Measurements from ENCODE around the gene CDC73.
A peak's percentile ranks its signal among the peaks of the same experiment; 100 is the strongest.

The CDC73 gene

DNA sequence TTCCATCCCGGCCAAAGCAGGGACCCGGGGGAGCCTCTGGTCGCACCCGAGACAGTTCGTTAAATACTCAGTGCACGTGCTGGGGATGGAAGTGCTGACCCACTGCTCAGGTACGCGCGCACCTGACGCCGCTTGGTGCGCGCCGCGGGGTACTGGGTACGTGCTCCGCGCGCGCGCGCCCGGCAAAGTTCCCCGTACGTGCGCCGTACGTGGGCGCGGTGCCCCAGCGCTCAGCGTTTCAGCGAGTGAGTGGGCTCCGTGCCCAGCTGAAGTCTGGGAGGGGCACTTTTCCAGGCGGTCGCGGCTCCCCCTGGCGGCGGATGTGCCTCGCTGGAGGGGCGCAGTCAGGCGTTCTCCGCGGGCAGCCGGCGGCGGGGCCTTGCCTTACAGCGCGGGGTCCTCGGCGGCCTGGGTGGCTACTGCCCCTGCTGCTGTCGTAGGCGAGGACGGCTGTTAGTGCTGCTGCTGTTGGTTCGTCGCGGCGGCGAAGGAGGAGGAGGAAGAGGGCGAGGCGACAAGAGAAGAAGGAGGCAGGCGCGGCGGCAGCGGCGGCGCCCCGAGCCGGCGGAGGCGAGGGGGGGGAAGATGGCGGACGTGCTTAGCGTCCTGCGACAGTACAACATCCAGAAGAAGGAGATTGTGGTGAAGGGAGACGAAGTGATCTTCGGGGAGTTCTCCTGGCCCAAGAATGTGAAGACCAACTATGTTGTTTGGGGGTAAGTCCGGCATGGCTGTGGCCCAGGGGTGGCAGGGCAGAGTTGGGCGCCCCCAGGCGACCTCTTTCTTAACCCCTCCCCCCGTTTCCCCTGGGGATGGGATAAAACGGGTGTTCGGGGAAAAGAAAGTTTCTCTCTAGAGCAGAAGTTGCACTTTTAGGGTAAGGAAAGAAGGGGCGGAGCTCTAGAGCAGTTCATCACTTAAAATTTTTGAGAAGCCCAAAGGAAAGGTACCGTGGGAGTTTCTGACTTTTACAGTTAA lies at the start of gene CDC73:
TSS of gene CDC73 (plus strand) at position 416 of the 978 bp plus-strand sequence. CDS start at position 586, 170 bp downstream.
- TF ChIP-seq, protein P1, sequence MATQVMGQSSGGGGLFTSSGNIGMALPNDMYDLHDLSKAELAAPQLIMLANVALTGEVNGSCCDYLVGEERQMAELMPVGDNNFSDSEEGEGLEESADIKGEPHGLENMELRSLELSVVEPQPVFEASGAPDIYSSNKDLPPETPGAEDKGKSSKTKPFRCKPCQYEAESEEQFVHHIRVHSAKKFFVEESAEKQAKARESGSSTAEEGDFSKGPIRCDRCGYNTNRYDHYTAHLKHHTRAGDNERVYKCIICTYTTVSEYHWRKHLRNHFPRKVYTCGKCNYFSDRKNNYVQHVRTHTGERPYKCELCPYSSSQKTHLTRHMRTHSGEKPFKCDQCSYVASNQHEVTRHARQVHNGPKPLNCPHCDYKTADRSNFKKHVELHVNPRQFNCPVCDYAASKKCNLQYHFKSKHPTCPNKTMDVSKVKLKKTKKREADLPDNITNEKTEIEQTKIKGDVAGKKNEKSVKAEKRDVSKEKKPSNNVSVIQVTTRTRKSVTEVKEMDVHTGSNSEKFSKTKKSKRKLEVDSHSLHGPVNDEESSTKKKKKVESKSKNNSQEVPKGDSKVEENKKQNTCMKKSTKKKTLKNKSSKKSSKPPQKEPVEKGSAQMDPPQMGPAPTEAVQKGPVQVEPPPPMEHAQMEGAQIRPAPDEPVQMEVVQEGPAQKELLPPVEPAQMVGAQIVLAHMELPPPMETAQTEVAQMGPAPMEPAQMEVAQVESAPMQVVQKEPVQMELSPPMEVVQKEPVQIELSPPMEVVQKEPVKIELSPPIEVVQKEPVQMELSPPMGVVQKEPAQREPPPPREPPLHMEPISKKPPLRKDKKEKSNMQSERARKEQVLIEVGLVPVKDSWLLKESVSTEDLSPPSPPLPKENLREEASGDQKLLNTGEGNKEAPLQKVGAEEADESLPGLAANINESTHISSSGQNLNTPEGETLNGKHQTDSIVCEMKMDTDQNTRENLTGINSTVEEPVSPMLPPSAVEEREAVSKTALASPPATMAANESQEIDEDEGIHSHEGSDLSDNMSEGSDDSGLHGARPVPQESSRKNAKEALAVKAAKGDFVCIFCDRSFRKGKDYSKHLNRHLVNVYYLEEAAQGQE (IDR thresholded peaks at IDR 0.05; ENCODE audit: low read depth) = no peak
- peak; percentile 34; the same call in 1 of the 2 replicates for TF ChIP-seq TEAD4 (IDR thresholded peaks at IDR 0.05)
- peak; percentile 21; the same call in 1 of the 2 replicates for TF ChIP-seq TCF12 (IDR thresholded peaks at IDR 0.05; ENCODE audit: low read depth)
- TF ChIP-seq EGR1 (IDR thresholded peaks at IDR 0.05) = peak; percentile 77
- TF ChIP-seq, protein P2, sequence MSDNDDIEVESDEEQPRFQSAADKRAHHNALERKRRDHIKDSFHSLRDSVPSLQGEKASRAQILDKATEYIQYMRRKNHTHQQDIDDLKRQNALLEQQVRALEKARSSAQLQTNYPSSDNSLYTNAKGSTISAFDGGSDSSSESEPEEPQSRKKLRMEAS (IDR thresholded peaks at IDR 0.05) = peak; percentile 95
- no peak; the same call in 1 of the 2 replicates for TF ChIP-seq CREB1 (IDR thresholded peaks at IDR 0.05; ENCODE audit: low read depth)
- peak; percentile 87 for TF ChIP-seq TAF1 (IDR thresholded peaks at IDR 0.05; ENCODE audit: low read depth)
- TF ChIP-seq NFIC (IDR thresholded peaks at IDR 0.05) = peak; percentile 90
- peak; percentile 92 for TF ChIP-seq YY1 (IDR thresholded peaks at IDR 0.05; ENCODE audit: low read depth)
- peak; percentile 78 for TF ChIP-seq RAD21 (IDR thresholded peaks at IDR 0.05; ENCODE audit: low read depth)
- TF ChIP-seq FOXM1 (IDR thresholded peaks at IDR 0.05; ENCODE audit: borderline replicate concordance, low read depth) = no peak
- TF ChIP-seq EP300 (IDR thresholded peaks at IDR 0.05; ENCODE audit: borderline replicate concordance) = peak; percentile 45; the same call in 1 of the 2 replicates
- TF ChIP-seq, protein P3, sequence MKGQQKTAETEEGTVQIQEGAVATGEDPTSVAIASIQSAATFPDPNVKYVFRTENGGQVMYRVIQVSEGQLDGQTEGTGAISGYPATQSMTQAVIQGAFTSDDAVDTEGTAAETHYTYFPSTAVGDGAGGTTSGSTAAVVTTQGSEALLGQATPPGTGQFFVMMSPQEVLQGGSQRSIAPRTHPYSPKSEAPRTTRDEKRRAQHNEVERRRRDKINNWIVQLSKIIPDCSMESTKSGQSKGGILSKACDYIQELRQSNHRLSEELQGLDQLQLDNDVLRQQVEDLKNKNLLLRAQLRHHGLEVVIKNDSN (IDR thresholded peaks at IDR 0.05) = peak; percentile 43
- 0 out of 2 replicates have a peak, but pooled peaks have one; percentile 54 for TF ChIP-seq ZBTB7A (IDR thresholded peaks at IDR 0.05; ENCODE audit: low read depth)

DNA sequence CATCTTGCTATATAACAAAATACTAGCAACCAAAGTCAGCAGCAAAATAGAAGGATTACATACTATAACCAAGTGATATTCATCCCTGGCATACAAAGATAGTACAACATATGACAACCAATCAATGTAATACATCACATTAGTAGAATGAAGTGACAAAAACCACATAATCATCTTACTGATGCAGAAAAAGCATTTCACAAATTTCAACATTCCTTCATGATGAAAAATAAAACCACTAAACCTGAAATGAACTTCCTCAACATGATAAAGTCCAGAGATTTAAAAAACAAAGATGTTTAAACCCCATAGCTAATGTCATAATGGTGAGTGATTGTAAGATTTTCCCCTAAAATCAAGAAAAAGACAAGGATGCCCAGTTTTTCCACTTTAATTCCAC lies 43.8 kb upstream of the CDC73 start:
- no peak for TF ChIP-seq CREB1 (IDR thresholded peaks at IDR 0.05; ENCODE audit: low read depth)
- TF ChIP-seq EGR1 (IDR thresholded peaks at IDR 0.05) = no peak
- no peak for TF ChIP-seq YY1 (IDR thresholded peaks at IDR 0.05; ENCODE audit: low read depth)
- no peak for TF ChIP-seq TCF12 (IDR thresholded peaks at IDR 0.05; ENCODE audit: low read depth)
- TF ChIP-seq, protein P3 (IDR thresholded peaks at IDR 0.05) = no peak

DNA sequence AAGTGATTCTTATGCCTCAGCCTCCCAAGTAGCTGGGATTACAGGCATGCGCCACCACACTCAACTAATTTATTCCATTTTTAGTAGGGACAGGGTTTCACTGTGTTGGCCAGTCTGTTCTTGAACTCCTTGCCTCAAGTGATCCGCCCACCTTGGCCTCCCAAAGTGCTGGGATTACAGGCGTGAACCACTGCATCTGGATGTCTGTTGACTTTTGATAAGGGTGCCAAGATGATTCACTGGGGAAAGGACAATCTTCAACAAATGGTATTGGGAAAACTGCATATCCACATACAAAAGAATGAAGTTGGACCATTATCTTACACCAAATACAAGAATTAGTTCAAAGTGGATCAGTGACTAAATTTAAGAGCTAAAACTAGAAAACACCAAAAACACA lies 42.6 kb upstream of the CDC73 start:
- TF ChIP-seq EP300 (IDR thresholded peaks at IDR 0.05; ENCODE audit: borderline replicate concordance) (no peak), ZBTB7A (IDR thresholded peaks at IDR 0.05; ENCODE audit: low read depth) (no peak), CREB1 (IDR thresholded peaks at IDR 0.05; ENCODE audit: low read depth) (no peak), EGR1 (IDR thresholded peaks at IDR 0.05) (no peak)
- TF ChIP-seq, protein P3 (IDR thresholded peaks at IDR 0.05) = no peak

DNA sequence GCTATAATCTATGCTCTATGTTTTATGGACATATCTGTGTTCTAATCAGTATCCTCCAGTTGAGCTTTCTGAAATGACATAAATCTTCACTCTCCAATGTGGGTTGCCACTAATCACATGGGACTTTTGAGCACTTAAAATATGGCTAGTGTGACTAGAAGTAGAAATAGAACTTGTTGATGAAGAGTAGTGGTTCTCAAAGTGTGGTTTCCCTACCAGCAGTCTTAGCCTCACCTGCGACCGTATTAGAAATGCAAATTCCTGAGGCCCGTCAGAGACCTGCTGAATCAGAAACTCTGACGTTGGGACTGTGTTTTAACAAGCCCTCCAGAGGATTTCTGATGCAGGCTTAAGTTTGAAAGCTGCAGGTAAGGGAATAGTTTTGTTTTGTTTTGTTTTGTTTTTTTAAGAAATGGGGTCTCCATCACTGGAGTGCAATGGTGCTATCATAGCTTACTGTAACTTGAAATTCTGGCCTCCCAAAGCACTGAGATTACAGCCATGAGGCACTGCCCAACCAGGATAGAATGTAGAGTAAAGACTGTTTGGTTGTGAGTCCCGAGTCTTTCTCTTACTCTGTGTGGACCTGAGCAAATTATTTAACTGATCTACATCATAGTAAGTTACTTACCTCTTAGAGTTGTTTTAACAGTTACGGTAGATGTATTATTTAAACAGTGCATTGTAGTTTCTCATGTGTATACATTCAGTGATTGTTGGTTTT lies 38.3 kb upstream of the CDC73 start:
- no peak for TF ChIP-seq NFIC (IDR thresholded peaks at IDR 0.05)
- TF ChIP-seq CREB1 (IDR thresholded peaks at IDR 0.05; ENCODE audit: low read depth) = no peak
- no peak for TF ChIP-seq EP300 (IDR thresholded peaks at IDR 0.05; ENCODE audit: borderline replicate concordance)
- TF ChIP-seq TAF1 (IDR thresholded peaks at IDR 0.05; ENCODE audit: low read depth) = no peak

DNA sequence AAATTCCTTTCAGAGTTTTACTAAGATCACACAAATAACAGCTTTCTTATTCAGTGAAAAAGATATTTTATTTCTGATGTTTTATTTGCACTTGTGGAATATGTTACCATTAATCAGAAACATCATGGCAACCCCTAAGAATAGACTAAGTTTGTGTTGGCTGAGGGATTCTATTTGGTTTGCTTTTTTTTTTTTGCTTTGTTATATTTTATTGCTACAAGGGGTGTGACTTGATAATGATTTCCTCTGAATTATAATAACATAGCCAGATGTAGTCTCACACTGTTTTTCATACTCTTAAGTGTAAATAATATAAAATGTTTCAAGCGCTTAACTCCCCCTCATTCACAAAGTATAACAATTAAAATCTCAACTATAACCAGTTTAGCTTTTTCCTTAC lies 36.6 kb upstream of the CDC73 start:
- TF ChIP-seq EGR1 (IDR thresholded peaks at IDR 0.05) (no peak), EP300 (IDR thresholded peaks at IDR 0.05; ENCODE audit: borderline replicate concordance) (no peak), RAD21 (IDR thresholded peaks at IDR 0.05; ENCODE audit: low read depth) (no peak), TAF1 (IDR thresholded peaks at IDR 0.05; ENCODE audit: low read depth) (no peak), YY1 (IDR thresholded peaks at IDR 0.05; ENCODE audit: low read depth) (no peak), ZBTB7A (IDR thresholded peaks at IDR 0.05; ENCODE audit: low read depth) (no peak), CREB1 (IDR thresholded peaks at IDR 0.05; ENCODE audit: low read depth) (no peak), NFIC (IDR thresholded peaks at IDR 0.05) (no peak), CEBPB (IDR thresholded peaks at IDR 0.05) (no peak), FOXM1 (IDR thresholded peaks at IDR 0.05; ENCODE audit: borderline replicate concordance, low read depth) (no peak), TCF12 (IDR thresholded peaks at IDR 0.05; ENCODE audit: low read depth) (no peak), TEAD4 (IDR thresholded peaks at IDR 0.05) (no peak)
- TF ChIP-seq, protein P3 (IDR thresholded peaks at IDR 0.05) = no peak
- TF ChIP-seq, protein P1 (IDR thresholded peaks at IDR 0.05; ENCODE audit: low read depth) = no peak
- TF ChIP-seq, protein P2 (IDR thresholded peaks at IDR 0.05) = no peak

Data from Ishikawa (cell line).